Endometrium (tissue), 2 donors: Measurements from ENCODE around the gene SPINDOC.
"Not testable (repeated sequence)": the region's sequence is repeated elsewhere in the genome, so short reads cannot be mapped to it uniquely, and the experiment has no call there.

Experiments used
- FAIRE-seq: peaks from 2 replicates; lab custom pipeline; 2012; peaks lifted over from hg19 to GRCh38; lab: Jason Lieb, UNC
- donor health status: control.
- donor health status: control.

SPINDOC gene

GRCh38 chr11:63813035-63813562 is at the start of gene SPINDOC:
TSS of gene SPINDOC (plus strand) at chr11:63813456. CDS start at chr11:63813687, 231 bp downstream.
- no peak for FAIRE-seq

DNA sequence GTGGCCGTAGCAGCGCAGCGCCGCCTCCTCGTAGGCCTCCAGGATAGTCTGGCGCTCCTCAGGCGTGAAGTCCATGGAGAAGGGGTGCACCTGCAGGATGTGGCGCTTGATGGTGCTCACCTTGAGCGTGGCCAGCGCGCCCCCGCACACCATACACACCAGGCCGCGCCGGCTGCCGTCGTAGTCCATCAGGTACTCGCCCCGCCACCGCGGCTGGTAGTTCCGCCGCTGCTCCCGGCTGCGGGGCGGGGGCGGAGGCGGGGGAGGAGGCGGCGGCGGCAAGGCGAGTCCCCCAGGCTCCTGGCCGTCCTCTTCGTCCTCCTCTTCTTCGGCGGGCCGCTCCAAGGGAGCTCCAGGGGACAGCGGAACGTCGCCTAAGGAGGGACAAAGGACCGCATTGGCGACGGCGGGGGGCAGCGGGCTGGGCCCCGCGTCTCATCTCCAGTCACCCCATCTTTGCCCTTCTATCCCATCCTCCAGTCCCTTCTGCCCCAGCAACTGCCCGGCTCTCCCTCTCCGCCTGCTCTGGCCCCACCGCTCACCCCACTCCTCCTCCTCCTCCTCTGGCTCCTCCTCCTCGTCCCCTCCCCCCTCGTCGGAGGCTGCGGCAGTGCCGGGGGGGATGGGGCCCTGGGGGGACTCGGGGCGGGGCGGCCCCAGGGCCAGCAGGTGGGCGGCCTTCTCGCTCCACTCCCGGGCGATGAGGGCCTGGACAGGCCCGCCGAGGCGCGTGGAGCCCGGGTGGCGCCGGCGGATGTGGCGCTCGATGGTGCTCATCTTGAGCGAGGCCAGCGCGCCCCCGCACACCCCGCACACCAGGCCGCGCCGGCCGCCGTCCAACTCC is 49.5 kb upstream of the SPINDOC start:
- no peak for FAIRE-seq

DNA sequence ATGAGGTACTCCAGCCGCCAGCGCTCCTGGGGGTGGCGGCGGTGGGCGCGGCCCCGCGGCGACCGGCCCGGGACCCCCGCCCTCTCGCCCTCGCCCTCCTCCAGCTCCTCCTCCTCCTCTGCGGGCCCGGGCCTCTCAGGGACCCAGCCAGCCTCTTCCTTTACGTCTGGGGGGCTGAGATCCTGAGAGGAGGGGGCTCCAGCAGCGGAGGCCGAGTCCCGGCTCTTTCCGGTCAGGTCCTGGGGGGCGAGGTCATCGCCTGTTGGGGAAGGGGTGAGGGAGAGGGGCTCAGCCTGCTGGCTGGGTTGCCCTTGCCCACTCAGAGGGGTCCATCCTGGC is 48.9 kb upstream of the SPINDOC start:
- no peak for FAIRE-seq

GRCh38 chr11:63764679-63765647 is 48.3 kb upstream of the SPINDOC start:
- no peak for FAIRE-seq

- no peak for FAIRE-seq
These were observed 47.5 kb upstream of the SPINDOC start for GRCh38 chr11:63765688-63766241.

DNA sequence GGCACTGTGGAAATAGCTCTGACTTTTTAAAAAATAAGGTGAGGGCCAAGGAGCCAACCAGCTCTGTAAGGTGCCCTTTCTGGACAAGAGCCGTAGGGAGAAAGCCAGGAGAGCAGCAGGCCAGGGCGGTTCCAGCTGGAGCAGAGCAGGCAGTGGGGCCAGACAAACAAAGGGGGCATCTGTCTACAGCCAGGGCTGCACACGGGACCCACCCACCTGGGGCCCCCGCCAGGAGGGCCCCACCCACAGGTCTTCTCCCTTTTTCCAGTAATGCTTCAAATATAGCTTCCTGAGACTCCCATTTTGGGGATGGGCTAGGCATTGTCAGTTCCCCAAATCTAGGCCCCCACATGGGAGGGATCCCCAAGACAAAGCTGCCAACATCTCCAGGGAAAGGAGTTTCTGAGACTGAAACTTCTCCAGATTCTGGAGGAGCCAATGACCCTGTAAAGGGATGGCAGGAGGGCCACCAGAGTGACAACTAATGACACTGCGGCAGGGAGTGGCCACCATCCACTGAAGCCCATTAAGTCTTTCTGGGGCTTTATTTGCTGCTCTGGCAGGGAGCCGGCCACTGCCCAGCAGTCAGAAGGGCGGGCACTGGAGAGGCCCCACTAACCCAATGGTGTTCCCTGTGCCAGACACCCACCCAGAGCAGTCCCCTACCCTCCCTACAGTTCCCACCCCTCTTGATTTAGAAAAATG is 46.6 kb upstream of the SPINDOC start:
- FAIRE-seq, result no peak

DNA sequence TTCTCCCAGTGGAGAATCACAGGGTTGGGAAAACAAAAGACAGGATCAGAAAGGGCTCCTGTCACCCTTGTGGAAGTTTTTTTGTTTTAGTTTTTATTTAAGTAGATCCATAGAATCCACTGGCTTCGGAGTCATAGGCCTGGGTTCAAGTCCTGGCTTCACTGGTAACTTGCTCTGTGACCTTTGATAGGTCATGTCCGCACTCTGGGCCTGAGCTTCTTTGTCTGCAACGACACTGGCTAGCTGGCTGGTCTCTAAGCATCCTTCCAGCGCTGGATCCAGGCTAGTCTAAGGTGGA is 46.0 kb upstream of the SPINDOC start:
- FAIRE-seq, result peak; percentile 43

DNA sequence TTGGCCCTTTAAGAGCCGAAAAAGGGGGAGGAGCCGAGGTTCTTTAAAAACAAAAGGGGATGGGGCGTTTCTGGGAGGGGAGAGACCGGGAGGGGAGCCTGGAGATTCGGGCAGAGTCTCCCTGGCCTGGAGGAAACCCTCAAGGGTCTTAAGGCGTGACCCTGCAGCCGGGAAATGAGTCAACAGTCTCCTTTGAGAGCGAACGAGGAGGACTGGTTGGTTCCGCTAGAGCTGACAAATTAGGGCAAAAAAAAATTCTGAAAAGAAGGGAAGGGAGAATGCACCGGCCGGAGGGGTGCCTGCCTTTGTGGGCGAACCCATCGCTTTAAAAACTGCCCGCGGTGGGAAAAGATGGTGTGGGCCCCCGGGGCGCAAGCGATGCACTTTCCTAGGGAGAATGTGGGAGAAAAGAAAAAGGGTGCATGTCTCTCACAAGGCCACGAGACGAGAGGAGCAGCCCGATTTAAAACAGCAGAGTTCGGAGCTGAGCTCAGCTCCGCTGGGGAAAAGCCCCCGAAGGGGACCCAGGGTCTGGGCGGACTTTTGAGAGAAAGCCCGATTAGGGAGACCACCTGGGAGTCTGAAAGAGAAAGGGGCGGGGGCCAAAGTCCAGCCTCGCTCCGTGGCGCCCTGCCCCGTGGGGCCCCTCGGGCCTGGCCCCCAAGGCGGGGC is 45.6 kb upstream of the SPINDOC start:
- no peak for FAIRE-seq

DNA sequence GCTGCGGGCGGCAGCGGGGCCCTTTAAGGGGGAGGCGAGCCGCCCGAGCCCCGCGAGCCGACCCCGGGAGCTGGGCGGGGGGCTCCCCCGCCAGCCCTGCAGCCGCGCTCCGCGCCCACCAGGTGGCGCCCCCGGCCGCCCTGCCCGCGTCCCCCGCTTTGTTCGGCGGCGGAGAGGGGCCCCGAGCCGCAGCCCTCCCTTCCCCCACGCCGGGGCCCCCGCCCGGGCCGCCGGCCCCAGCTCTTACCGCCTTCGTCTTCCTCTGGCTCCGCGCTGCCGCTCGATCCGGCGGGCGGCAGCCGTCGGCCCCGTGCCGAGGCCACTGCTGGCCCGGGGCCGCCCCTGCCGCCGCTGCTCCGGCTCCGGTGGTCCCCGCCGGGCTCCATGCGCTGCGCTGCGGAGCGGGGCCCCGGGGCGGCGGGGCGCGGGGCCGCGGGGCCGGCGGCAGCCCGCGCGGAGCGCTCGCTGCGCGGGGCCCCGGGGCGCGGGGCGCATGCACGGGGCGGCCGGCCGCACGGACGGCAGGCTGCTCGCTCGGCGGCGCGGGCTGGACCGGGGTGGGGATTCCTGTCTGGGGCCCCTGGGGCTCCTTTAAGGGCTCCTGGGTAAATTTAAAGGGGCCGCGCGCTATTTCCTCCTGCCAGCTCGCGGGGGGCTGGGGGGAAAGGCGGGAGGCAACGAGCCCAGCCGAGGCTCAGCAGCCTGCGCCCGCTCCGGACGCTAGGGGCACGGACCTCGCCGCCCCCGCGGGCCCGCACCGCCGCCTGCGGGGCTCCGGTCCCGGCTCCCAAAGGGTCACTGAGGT is 44.8 kb upstream of the SPINDOC start, which contains the start of gene ZFTA:
TSS of gene ZFTA (minus strand) at position 539 of the 805 bp plus-strand sequence. CDS start at position 386, 153 bp downstream.
- FAIRE-seq, result no peak

DNA sequence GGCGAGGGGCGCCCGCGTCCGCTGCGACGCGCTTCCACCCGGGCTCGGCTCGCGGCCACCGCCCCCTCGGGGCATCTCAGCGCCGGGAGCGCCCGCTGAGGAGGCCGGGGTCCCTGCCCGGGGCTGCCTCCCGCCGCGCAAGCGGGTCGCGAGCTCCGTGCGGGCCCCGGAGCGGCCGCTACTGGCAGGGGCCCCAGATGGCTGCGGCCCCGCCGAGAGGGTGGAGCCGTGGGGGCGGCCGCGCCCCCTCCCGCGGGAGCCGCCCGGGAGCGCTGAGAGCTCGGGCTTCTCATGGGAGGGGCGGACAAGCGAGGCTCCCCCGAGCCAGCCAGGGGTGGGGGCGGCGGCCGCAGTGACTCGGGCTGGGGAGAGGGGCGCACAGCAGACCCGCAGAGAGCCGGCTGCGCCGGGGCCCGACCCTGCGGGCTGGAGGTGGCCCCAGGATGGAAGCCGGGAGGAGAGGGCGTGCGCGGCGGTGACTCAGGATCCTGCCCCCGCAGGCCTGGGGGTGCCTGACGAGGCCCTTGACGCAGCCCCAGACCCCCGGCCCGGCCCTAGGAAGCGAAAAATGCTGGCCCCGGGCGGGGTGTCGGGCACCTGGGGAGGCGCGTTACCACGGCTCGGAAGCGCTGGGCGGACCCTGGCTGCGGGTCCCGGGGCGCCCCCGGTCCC is 44.1 kb upstream of the SPINDOC start:
- no peak for FAIRE-seq

- no peak for FAIRE-seq
These were observed 43.4 kb upstream of the SPINDOC start for GRCh38 chr11:63769714-63770455.

DNA sequence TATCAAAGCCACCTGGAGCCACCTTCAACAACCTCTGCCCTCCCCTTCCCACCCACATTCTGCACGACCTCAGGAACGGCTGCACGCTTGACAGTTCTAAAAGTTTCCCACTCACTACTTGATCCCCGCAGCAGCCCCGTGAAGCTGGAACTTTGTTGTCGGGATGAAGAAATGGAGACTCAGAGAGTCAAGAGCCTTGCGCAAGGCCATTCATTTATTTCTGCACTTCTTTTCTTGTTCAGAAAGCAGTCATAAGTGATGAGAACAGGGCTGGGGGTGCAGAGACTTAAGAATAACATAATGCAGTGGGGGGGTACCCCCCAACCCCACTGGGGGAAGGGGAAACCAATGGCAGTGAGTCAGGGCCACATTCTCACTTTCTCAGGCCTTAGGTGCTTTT is 42.5 kb upstream of the SPINDOC start:
- no peak for FAIRE-seq

GRCh38 chr11:63771741-63772318 is 41.4 kb upstream of the SPINDOC start:
- FAIRE-seq, result not testable (repeated sequence)

- no peak for FAIRE-seq
These were observed 38.1 kb upstream of the SPINDOC start for GRCh38 chr11:63775191-63775590.

DNA sequence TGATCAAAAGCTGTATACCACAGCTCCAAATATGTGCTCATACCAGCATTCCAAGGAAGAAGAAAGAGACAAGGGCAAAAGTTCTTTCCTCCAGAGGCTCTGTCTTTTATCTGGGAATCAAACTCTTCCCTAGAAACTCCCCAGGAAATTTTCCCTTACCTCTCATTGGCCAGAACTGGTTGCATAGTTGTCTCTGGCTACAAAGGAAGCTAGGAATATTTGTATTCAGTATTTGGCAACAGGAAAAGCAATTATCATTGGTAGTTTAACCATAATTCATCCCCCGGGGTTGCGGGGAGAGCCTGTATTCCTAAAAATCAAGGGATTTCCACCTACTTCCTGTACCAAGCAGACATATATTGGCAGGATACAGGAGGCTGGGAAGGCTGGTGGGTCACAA is 34.2 kb upstream of the SPINDOC start:
- FAIRE-seq, result no peak

DNA sequence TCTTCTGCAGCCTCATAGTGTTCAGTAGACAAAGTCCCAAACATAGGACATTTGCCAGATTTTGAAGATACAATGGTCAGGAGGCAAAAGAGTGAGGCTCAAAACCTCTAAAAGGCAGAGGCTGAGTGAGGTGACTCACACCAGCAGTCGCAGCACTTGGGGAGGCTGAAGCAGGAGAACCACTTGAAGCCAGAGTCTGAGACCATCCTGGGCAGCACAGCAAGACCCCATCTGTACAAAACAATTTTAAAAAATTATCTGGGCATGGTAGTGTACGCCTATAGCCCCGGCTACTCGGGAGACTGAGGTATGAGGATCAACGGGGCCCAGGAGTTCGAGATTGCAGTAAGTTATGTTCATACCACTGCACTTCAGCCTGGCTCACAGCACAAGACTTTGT is 30.5 kb upstream of the SPINDOC start:
- FAIRE-seq, result no peak

DNA sequence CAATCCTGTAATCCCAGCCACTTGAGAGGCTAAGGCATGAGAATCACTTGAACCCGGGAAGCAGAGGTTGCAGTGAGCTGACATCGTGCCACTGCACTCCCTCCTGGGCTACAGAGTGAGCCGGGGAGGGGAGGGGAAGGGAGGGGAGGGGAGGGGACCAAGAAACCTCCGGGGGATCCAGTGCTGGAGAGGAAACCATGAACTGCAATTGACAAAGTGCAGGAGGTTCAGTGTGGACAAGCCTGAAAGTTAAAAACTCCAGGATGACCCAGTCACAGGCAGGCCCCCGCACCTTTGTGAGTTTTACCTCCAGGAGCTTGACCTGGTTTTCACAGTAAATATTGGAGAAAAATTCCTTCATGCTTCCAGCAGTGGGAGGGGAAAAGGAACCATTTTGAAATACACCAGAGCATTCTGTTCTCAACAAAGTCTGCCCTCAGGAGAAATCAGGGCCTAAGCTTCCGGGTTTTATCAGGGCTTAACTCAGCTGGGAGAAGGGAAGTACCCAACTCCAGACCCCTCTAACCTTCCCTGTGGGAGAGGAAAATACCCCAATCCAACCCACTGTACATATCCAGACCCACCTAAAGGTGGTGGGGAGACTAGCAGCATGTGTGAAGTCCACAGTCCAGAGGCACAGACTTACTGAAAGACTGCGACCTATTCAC is 29.2 kb upstream of the SPINDOC start:
- FAIRE-seq, result no peak

- FAIRE-seq, result no peak
These were observed 27.4 kb upstream of the SPINDOC start for GRCh38 chr11:63785823-63786222.
